ENCODE data around the gene TMEM121.

TMEM121 gene

GRCh38 chr14:105505101-105505500, 21.3 kb upstream of the TMEM121 start:
- TF ChIP-seq CTCF (IDR thresholded peaks at IDR 0.05; ENCODE audit: insufficient read depth, low read depth, low read length, missing control alignments): no peak
- no peak for DNase-seq (ENCODE audit: low read depth)
- H3K4me3 ChIP-seq (ENCODE audit: low read length): no peak overlapping the region

GRCh38 chr14:105507247-105507646, 19.1 kb upstream of the TMEM121 start:
- no peak for DNase-seq (ENCODE audit: low read depth)
- no peak overlapping the region for H3K4me3 ChIP-seq (ENCODE audit: low read length)
- TF ChIP-seq CTCF (IDR thresholded peaks at IDR 0.05; ENCODE audit: insufficient read depth, low read depth, low read length, missing control alignments): no peak

GRCh38 chr14:105508069-105508468, 18.3 kb upstream of the TMEM121 start:
- DNase-seq (ENCODE audit: low read depth): no peak
- H3K4me3 ChIP-seq (ENCODE audit: low read length): no peak overlapping the region
- TF ChIP-seq CTCF (IDR thresholded peaks at IDR 0.05; ENCODE audit: insufficient read depth, low read depth, low read length, missing control alignments): no peak

GRCh38 chr14:105508601-105509000, 17.8 kb upstream of the TMEM121 start:
- DNase-seq (ENCODE audit: low read depth): no peak
- no peak overlapping the region for H3K4me3 ChIP-seq (ENCODE audit: low read length)
- TF ChIP-seq CTCF (IDR thresholded peaks at IDR 0.05; ENCODE audit: insufficient read depth, low read depth, low read length, missing control alignments): no peak

- no peak for DNase-seq (ENCODE audit: low read depth)
- no peak for TF ChIP-seq CTCF (IDR thresholded peaks at IDR 0.05; ENCODE audit: insufficient read depth, low read depth, low read length, missing control alignments)
- no peak overlapping the region for H3K4me3 ChIP-seq (ENCODE audit: low read length)
Observed at GRCh38 chr14:105517096-105517495, 9.3 kb upstream of the TMEM121 start.

GRCh38 chr14:105519946-105520698, 6.3 kb upstream of the TMEM121 start:
- DNase-seq (ENCODE audit: low read depth): no peak
- H3K4me3 ChIP-seq (ENCODE audit: low read length): no peak overlapping the region
- no peak for TF ChIP-seq CTCF (IDR thresholded peaks at IDR 0.05; ENCODE audit: insufficient read depth, low read depth, low read length, missing control alignments)

GRCh38 chr14:105525326-105525725, 1.1 kb upstream of the TMEM121 start:
- no peak for TF ChIP-seq CTCF (IDR thresholded peaks at IDR 0.05; ENCODE audit: insufficient read depth, low read depth, low read length, missing control alignments)

More at GRCh38 chr14:105525326-105525725, 1.1 kb upstream of the TMEM121 start:
- no peak for DNase-seq (ENCODE audit: low read depth)
- H3K4me3 ChIP-seq (ENCODE audit: low read length): no peak overlapping the region
